NT2/D1 (cell line): ENCODE data around the gene SHOX.

Experiments
- SUZ12 ChIP-seq: IDR thresholded peaks from 2 replicates; pipeline ENCODE4 v1.6.1; 2011; ENCODE audit not compliant: insufficient read length, insufficient read depth; ENCODE audit errors: extremely low read depth
- YY1 ChIP-seq: IDR thresholded peaks from 2 replicates; pipeline ENCODE4 v1.6.1; 2011; ENCODE audit not compliant: insufficient read length, insufficient read depth
- ZNF274 ChIP-seq: IDR thresholded peaks from 2 replicates; pipeline ENCODE4 v1.6.1; 2011; ENCODE audit warnings: mild to moderate bottlenecking, low read depth, low read length

GRCh38 chrX:637660-638481 is 7.3 kb downstream of the SHOX start:
- TF ChIP-seq SUZ12 (no peak), ZNF274 (no peak), YY1 (no peak)
